ENCODE measurements around the gene NAALADL2. TPM values are rescaled to one million over a fixed set of nuclear protein-coding genes. Genes with fewer than 3 reads are reported as not detected.

Gene NAALADL2
- total RNA-seq, 2 donors from 2014 or later: 6.2 to 14.5 TPM

GRCh38 chr3:175015056-175015635, 156.0 kb downstream of the NAALADL2 start:
- ATAC-seq: no peak
- no peak for DNase-seq
- Histone ChIP-seq H3K4me3 (no peak overlapping the region), H3K4me1 (no peaks in the 10 kb centered on the region), H3K9me3 (no peaks in the 10 kb centered on the region), H3K27me3 (no peaks in the 10 kb centered on the region), H3K27ac (no peak overlapping the region), H3K36me3 (replicated peaks in 1 of 2; ENCODE audit: insufficient read depth in 1 of 2, low read depth in 2 of 2) (no peaks in the 10 kb centered on the region)
- intact Hi-C loops (cut with DNase I): no loop called here
- WGBS, 2 donors: 55 to 64% methylated on average over 6 of the region's 6 CpGs
- TF ChIP-seq POLR2A (IDR thresholded peaks at IDR 0.05): no peak
- no peak for TF ChIP-seq CTCF (IDR thresholded peaks at IDR 0.05)

DNA sequence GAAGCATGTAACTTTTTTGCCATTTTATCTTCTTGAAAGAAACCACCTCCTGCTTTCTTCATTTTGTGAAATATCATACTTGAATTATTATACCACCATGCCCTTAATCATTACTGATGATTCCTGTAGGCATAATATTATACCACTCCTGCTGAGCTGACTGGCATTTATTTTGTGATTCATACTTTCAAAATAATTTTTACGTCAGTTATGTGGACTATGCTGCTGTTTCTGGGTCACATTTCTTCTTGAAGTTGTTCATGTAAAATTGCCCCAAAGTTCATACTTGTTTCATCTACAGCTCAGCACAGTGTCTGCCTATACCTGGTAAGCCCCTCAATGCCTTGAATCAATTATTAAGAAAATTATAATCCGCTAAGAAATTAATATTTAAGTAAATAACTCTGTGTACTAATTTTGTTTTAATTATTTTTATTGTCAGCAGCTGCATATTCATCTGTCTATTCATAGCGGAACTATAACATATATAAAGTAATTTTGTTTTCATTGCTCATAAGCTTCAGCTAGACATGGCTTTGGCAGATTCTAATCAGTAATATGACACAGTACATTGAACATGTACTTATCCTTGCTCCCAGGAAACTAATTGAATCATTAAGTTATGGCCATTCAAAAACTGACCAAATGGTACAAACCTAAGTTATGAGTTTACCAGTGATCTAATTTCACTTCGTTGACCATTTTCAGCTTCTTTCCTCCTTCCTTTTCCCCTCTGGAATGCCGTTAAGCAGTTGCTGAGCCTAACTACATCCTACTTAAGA, 160.0 kb downstream of the NAALADL2 start:
- TF ChIP-seq POLR2A (IDR thresholded peaks at IDR 0.05) (no peak), CTCF (IDR thresholded peaks at IDR 0.05) (no peak)
- H3K27me3 ChIP-seq: no peaks in the 10 kb centered on the region

DNA sequence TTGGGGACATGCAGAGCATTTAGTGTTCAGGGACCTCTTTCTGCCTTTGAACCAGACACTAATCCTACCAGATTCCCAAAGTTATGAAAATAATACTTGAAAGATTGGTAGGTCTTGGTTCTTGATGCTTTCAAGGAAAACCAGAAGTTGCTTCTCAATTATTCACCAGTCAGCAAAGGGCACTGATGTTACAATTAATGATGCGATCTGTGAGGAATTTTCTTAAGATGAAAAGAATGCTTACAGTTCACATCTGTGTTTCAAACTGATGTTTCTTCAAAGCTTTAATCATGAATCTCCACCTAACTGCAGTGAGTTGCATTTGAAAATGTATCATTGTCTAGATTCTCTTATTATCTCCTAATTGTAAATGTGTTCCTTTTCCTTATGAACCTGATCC, 161.0 kb downstream of the NAALADL2 start:
- Histone ChIP-seq H3K4me1 (no peaks in the 10 kb centered on the region), H3K36me3 (replicated peaks in 1 of 2; ENCODE audit: insufficient read depth in 1 of 2, low read depth in 2 of 2) (no peaks in the 10 kb centered on the region), H3K27ac (no peak overlapping the region), H3K27me3 (no peaks in the 10 kb centered on the region), H3K4me3 (no peak overlapping the region), H3K9me3 (no peaks in the 10 kb centered on the region)
- 84 to 96% methylated on average over 1 of the region's 1 CpG for WGBS, 2 donors
- TF ChIP-seq CTCF (IDR thresholded peaks at IDR 0.05): no peak
- ATAC-seq: no peak
- intact Hi-C loops (cut with DNase I): no loop called here
- DNase-seq: no peak

More for the DNA sequence above, 160.0 kb downstream of the NAALADL2 start:
- Histone ChIP-seq H3K4me3 (no peak overlapping the region), H3K4me1 (no peaks in the 10 kb centered on the region), H3K9me3 (no peaks in the 10 kb centered on the region), H3K36me3 (replicated peaks in 1 of 2; ENCODE audit: insufficient read depth in 1 of 2, low read depth in 2 of 2) (no peaks in the 10 kb centered on the region), H3K27ac (no peak overlapping the region)
- intact Hi-C loops (cut with DNase I): no loop called here
- ATAC-seq: no peak
- no peak for DNase-seq
- WGBS, 2 donors: 62 to 77% methylated on average over 5 of the region's 5 CpGs

DNA sequence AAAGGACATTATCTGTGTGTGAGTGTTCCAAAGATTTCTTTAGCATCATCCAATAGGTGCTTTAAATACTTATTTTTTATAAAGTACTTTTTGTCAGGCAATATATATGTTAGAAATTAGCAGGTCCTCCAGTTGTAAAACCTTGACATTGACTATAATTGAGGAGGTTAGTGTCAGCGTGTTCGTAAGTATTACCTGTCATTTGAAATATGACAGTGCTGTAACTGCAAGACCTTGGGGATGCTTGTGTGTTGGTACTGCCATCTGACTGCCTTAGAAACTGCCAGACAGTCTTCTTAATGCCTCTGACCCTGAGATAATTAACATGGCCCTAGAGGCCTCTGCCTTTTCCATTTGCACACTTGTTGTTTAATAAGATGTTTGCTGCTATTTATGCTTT, 170.7 kb downstream of the NAALADL2 start:
- Histone ChIP-seq H3K27me3 (no peaks in the 10 kb centered on the region), H3K4me3 (no peak overlapping the region), H3K9me3 (no peaks in the 10 kb centered on the region), H3K36me3 (replicated peaks in 1 of 2; ENCODE audit: insufficient read depth in 1 of 2, low read depth in 2 of 2) (no peaks in the 10 kb centered on the region), H3K27ac (no peak overlapping the region), H3K4me1 (no peaks in the 10 kb centered on the region)
- DNase-seq (no peak), ATAC-seq (no peak)
- intact Hi-C loops (cut with DNase I): no loop called here
- 66 to 80% methylated on average over 2 of the region's 2 CpGs for WGBS, 2 donors
- TF ChIP-seq POLR2A (IDR thresholded peaks at IDR 0.05) (no peak), CTCF (IDR thresholded peaks at IDR 0.05) (no peak)

GRCh38 chr3:175039875-175040274, 180.7 kb downstream of the NAALADL2 start:
- TF ChIP-seq POLR2A (IDR thresholded peaks at IDR 0.05) (no peak), CTCF (IDR thresholded peaks at IDR 0.05) (no peak)
- DNase-seq (no peak), ATAC-seq (no peak)
- H3K27ac ChIP-seq: no peak overlapping the region
- no peaks in the 10 kb centered on the region for H3K4me1 ChIP-seq
- H3K36me3 ChIP-seq (replicated peaks in 1 of 2; ENCODE audit: insufficient read depth in 1 of 2, low read depth in 2 of 2): no peaks in the 10 kb centered on the region
- intact Hi-C loops (cut with DNase I): no loop called here
- no peaks in the 10 kb centered on the region for H3K27me3 ChIP-seq
- 73 to 84% methylated on average over 4 of the region's 4 CpGs for WGBS, 2 donors
- H3K4me3 ChIP-seq: no peak overlapping the region
- H3K9me3 ChIP-seq: no peaks in the 10 kb centered on the region

Data from body of pancreas (tissue), 4 donors.